ENCODE data around the gene GPR33.

Gene GPR33

GRCh38 chr14:31489691-31490090 lies 1.9 kb upstream of the GPR33 start:
- DNase-seq (ENCODE audit: low read depth), result peak; percentile 7

GRCh38 chr14:31486764-31487163 lies 1.1 kb downstream of the GPR33 start:
- TF ChIP-seq CTCF (IDR thresholded peaks at IDR 0.05; ENCODE audit: low read depth, low read length) (no peak), MAX (IDR thresholded peaks at IDR 0.05; ENCODE audit: low read depth, low read length) (no peak)
- DNase-seq (ENCODE audit: low read depth), result no peak
- no peak overlapping the region for H3K4me3 ChIP-seq (ENCODE audit: low read depth, low read length)

More at GRCh38 chr14:31489691-31490090, 1.9 kb upstream of the GPR33 start:
- TF ChIP-seq MAX (IDR thresholded peaks at IDR 0.05; ENCODE audit: low read depth, low read length), result no peak
- TF ChIP-seq CTCF (IDR thresholded peaks at IDR 0.05; ENCODE audit: low read depth, low read length), result no peak
- H3K4me3 ChIP-seq (ENCODE audit: low read depth, low read length), result no peak overlapping the region

- no peak for DNase-seq (ENCODE audit: low read depth)
- H3K4me3 ChIP-seq (ENCODE audit: low read depth, low read length), result no peak overlapping the region
- TF ChIP-seq MYC (IDR thresholded peaks at IDR 0.05; ENCODE audit: low read depth, low read length) (no peak), MAX (IDR thresholded peaks at IDR 0.05; ENCODE audit: low read depth, low read length) (no peak), CTCF (IDR thresholded peaks at IDR 0.05; ENCODE audit: low read depth, low read length) (no peak), POLR2A (IDR thresholded peaks at IDR 0.05; ENCODE audit: extremely low read depth, insufficient read length) (no peak)
These were observed 3.1 kb downstream of the GPR33 start for GRCh38 chr14:31484754-31485153.

GRCh38 chr14:31480156-31480555 lies 7.7 kb downstream of the GPR33 start:
- no peak for DNase-seq (ENCODE audit: low read depth)
- TF ChIP-seq MAX (IDR thresholded peaks at IDR 0.05; ENCODE audit: low read depth, low read length), result no peak
- TF ChIP-seq MYC (IDR thresholded peaks at IDR 0.05; ENCODE audit: low read depth, low read length), result no peak
- no peak for TF ChIP-seq POLR2A (IDR thresholded peaks at IDR 0.05; ENCODE audit: extremely low read depth, insufficient read length)
- no peak for TF ChIP-seq CTCF (IDR thresholded peaks at IDR 0.05; ENCODE audit: low read depth, low read length)
- H3K4me3 ChIP-seq (ENCODE audit: low read depth, low read length), result no peak overlapping the region

- no peak for DNase-seq (ENCODE audit: low read depth)
- H3K4me3 ChIP-seq (ENCODE audit: low read depth, low read length), result no peak overlapping the region
- TF ChIP-seq CTCF (IDR thresholded peaks at IDR 0.05; ENCODE audit: low read depth, low read length) (no peak), MYC (IDR thresholded peaks at IDR 0.05; ENCODE audit: low read depth, low read length) (no peak), MAX (IDR thresholded peaks at IDR 0.05; ENCODE audit: low read depth, low read length) (no peak), POLR2A (IDR thresholded peaks at IDR 0.05; ENCODE audit: extremely low read depth, insufficient read length) (no peak)
These were observed 8.8 kb downstream of the GPR33 start for GRCh38 chr14:31479027-31479426.

- H3K4me3 ChIP-seq (ENCODE audit: low read depth, low read length), result no peak overlapping the region
- TF ChIP-seq POLR2A (IDR thresholded peaks at IDR 0.05; ENCODE audit: extremely low read depth, insufficient read length), result no peak
- no peak for TF ChIP-seq CTCF (IDR thresholded peaks at IDR 0.05; ENCODE audit: low read depth, low read length)
- no peak for TF ChIP-seq MYC (IDR thresholded peaks at IDR 0.05; ENCODE audit: low read depth, low read length)
- no peak for TF ChIP-seq MAX (IDR thresholded peaks at IDR 0.05; ENCODE audit: low read depth, low read length)
- DNase-seq (ENCODE audit: low read depth), result no peak
These were observed 10.6 kb downstream of the GPR33 start for GRCh38 chr14:31477248-31477647.

Measured in NB4 (cell line).